GM18526 (cell line): Measurements from ENCODE around the gene OR14C36.

ENCODE experiments used
- POLR2A ChIP-seq: IDR thresholded peaks from 3 replicates; pipeline ENCODE4 v1.6.1; 2011; ENCODE audit not compliant: insufficient read length; ENCODE audit errors: extremely low read depth

Gene OR14C36

GRCh38 chr1:248348475-248348874 is at the start of gene OR14C36:
OR14C36 (plus strand) TSS chr1:248348775; CDS start chr1:248348775, 0 bp downstream.
- no peak for TF ChIP-seq POLR2A

- no peak for TF ChIP-seq POLR2A
These were observed 45.3 kb upstream of the OR14C36 start, which contains the start of gene OR2T12 for GRCh38 chr1:248303324-248303723. OR2T12 (minus strand) TSS chr1:248303424; CDS start chr1:248295578, 7,846 bp downstream.

GRCh38 chr1:248306103-248306502 is 42.5 kb upstream of the OR14C36 start:
- TF ChIP-seq POLR2A, result no peak

- TF ChIP-seq POLR2A, result no peak
These were observed 31.8 kb upstream of the OR14C36 start for GRCh38 chr1:248316796-248317195.

GRCh38 chr1:248324468-248324867 is 24.1 kb upstream of the OR14C36 start, which contains the start of gene OR2M7:
OR2M7 (minus strand) TSS chr1:248324568; CDS start chr1:248324568, 0 bp downstream.
- TF ChIP-seq POLR2A, result no peak

GRCh38 chr1:248343451-248343850 is 5.1 kb upstream of the OR14C36 start:
- TF ChIP-seq POLR2A, result no peak

- no peak for TF ChIP-seq POLR2A
These were observed 10.8 kb downstream of the OR14C36 start for GRCh38 chr1:248359415-248359814.

GRCh38 chr1:248361121-248361715 is 12.6 kb downstream of the OR14C36 start, which contains the start of gene OR2T4:
OR2T4 (plus strand) TSS chr1:248361665; CDS start chr1:248361665, 0 bp downstream.
- no peak for TF ChIP-seq POLR2A

GRCh38 chr1:248366609-248367008 is 18.0 kb downstream of the OR14C36 start:
- TF ChIP-seq POLR2A, result no peak

- no peak for TF ChIP-seq POLR2A
These were observed 23.8 kb downstream of the OR14C36 start for GRCh38 chr1:248372394-248372793.

- TF ChIP-seq POLR2A, result no peak
These were observed 25.2 kb downstream of the OR14C36 start for GRCh38 chr1:248373761-248374160.

GRCh38 chr1:248375446-248375845 is 26.9 kb downstream of the OR14C36 start, which contains the start of gene OR2T6:
OR2T6 (plus strand) TSS chr1:248375746; CDS start chr1:248387609, 11,863 bp downstream.
- TF ChIP-seq POLR2A, result no peak

- TF ChIP-seq POLR2A, result no peak
These were observed 28.3 kb downstream of the OR14C36 start for GRCh38 chr1:248376916-248377315.

GRCh38 chr1:248380854-248381253 is 32.3 kb downstream of the OR14C36 start:
- TF ChIP-seq POLR2A, result no peak

- TF ChIP-seq POLR2A, result no peak
These were observed 39.9 kb downstream of the OR14C36 start for GRCh38 chr1:248388426-248388825.

- no peak for TF ChIP-seq POLR2A
These were observed 44.5 kb downstream of the OR14C36 start for GRCh38 chr1:248393050-248393449.
